PC-9 (cell line): ENCODE results near the gene SDSL.

Experiments used
- EZH2 ChIP-seq: fragments of 200-600 bp; sonication (generic); IDR thresholded peaks from 2 replicates; pipeline ENCODE4 v1.8.0; 2017; ENCODE audit warnings: antibody characterized with exemption, low read depth
- TF ChIP-seq, protein P1 (sequence below): fragments of 200-600 bp; sonication (generic); conservative IDR thresholded peaks from 2 replicates; pipeline ENCODE4 v1.6.1; 2017; ENCODE audit warnings: mixed run types, antibody characterized with exemption, mild to moderate bottlenecking, moderate library complexity

- TF ChIP-seq, protein P1, sequence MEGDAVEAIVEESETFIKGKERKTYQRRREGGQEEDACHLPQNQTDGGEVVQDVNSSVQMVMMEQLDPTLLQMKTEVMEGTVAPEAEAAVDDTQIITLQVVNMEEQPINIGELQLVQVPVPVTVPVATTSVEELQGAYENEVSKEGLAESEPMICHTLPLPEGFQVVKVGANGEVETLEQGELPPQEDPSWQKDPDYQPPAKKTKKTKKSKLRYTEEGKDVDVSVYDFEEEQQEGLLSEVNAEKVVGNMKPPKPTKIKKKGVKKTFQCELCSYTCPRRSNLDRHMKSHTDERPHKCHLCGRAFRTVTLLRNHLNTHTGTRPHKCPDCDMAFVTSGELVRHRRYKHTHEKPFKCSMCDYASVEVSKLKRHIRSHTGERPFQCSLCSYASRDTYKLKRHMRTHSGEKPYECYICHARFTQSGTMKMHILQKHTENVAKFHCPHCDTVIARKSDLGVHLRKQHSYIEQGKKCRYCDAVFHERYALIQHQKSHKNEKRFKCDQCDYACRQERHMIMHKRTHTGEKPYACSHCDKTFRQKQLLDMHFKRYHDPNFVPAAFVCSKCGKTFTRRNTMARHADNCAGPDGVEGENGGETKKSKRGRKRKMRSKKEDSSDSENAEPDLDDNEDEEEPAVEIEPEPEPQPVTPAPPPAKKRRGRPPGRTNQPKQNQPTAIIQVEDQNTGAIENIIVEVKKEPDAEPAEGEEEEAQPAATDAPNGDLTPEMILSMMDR = no peak
- no peak for TF ChIP-seq EZH2
These were observed 18.5 kb upstream of the SDSL start, which contains the start of gene SDS for GRCh38 chr12:113403435-113404415.
